Hematopoietic multipotent progenitor cell treated with erythropoietin and hydrocortisone succinate and interleukin-3 and kit ligand, for 17 days (in vitro differentiated cells): Measurements from ENCODE around the gene CLEC16A.

ENCODE experiments used
- DNase-seq: peaks from one replicate; pipeline ENCODE4 v3.0.0-alpha.2; 2015; ENCODE audit warnings: low spot score

CLEC16A gene

DNA sequence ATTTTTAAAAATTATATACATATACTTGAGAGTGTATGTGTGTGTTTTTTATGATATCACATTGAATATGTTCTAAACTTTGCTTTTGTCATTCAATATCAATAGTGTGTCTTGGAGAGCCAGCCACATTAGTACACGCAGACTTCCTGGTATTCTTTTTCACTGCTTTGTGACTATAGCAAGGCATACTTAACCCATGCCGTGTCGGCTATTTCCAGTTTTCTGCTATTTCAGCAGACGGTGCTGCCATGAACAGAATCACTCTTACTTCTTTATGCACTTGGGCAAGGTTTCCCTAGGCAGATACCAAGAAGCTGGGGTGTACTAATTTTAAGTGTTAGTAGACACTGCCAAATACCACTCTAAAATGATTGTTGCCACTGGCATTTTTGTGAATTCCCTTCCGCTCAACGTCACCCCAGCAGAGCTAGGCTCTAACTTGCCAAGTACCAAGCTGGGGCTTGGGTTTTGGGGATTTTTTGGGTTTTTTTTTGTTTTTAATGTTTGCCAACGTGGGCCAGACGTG is 176.8 kb downstream of the CLEC16A start:
- no peak for DNase-seq

DNA sequence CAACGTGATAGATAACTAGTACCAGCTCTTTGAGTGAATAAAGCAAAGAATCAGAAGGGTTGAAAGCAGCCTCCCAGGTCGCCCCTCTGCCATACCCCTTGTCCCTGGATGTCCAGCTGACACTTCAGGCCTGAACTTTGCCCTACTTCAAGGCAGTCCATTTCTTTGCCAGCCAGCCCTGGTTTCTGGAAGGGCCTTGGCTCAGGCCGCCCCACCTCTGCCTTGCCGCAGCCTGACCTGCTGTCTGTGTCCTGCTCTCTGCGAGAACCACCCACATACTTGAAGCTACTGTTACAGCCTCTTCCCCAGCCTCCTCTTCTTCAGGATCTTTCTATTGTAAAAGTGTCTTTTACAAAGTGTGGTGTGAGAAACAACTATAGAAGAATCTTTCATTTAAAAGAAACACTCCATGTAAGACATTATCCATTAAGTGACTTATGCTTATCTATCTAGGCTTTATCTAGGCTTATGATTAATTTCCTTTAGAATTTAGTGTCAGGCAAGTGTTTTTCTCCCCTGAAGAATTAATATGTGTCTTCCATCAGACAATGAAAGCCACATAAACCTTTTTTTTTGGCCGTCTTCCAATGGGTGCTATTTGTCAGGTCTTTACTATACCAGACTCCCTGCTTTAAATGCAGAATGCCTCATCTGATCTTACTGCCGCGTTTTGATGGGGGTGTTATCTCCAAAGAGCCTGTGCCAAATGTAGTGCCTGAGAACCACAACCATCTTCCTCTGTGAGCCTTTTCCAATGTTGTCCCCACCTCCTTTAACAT is 177.7 kb downstream of the CLEC16A start:
- DNase-seq: no peak

DNA sequence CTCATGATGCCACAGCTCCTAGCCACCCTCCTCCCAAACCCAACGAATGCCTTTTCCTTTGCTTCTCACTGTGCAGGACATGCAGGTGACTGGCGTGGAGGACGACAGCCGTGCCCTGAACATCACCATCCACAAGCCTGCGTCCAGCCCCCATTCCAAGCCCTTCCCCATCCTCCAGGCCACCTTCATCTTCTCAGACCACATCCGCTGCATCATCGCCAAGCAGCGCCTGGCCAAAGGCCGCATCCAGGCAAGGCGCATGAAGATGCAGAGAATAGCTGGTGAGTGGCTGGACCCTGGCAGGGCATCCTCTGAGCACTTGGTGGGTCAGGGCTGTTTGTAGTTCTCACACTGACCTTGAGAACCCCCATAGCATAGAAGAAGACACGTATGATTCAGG is 179.3 kb downstream of the CLEC16A start:
- DNase-seq: no peak

DNA sequence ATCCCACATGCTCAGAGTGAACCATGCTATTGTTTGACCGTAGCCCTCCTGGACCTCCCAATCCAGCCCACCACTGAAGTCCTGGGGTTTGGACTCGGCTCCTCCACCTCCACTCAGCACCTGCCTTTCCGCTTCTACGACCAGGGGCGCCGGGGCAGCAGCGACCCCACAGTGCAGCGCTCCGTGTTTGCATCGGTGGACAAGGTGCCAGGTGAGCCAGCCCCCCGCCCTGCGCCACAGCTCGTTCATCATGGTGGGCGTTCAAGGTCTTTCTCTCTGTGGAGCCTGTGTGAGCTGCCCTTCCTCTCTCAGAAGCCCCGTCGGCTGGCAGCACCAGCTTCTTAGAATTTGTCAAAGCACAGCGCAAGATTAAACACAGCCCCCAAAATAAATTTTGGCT is 181.6 kb downstream of the CLEC16A start:
- no peak for DNase-seq

DNA sequence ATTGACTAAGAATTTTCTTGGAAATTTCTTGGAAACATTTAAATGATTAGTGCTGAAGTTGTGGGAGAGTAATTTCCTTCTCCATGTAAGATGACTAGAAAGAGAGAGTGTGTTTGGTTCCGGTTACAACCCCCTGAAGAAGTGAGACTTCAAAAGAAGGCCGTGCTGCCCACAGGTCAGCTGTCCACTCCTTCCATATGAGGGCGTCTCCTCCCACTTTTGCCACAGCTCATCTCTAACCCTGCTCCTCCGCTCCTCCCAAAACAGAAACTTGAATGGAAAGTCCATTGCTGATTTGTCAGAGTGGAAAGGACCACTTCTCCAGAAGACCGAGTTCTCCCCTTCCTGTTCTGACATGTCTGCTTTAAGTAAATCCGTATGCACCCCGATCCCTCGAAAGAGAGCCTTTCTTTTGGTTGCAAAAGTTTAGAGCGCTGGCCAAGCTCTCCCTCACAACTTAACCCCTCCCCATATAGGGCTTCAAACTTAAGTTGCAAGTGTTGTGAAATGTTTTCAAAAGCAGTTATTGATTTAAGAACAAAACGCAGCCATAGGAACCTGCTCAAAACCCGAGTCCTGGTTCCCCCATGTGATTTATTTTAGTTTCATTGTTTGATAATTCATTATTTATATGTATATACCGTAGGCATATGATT is 182.2 kb downstream of the CLEC16A start:
- DNase-seq: no peak

DNA sequence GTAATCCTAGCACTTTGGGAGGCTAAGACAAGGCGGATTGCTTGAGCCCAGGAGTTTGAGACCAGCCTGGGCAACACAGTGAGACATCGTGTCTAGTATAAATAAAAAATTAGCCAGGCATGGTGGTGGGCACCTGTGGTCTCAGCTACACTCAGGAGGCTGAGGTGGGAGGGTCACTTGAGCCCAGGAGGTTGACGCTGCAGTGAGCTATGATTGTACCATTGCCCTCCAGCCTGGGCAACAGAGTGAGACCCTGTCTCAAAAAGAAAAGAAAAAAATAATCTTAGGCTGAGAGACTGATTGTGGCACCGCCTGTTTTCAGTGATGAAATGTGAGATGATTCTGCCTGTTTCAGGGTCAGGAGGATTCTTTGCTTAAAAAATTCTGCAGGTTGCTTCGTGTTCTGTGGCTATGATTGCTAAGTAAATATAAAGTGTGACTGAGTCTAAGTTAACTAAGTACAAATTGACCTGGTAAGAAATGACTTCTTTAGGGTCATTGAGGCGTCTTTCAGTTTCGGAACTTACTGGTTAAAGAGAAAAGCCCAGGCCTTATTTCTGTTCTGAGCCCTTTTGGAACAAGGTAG is 183.3 kb downstream of the CLEC16A start:
- no peak for DNase-seq

DNA sequence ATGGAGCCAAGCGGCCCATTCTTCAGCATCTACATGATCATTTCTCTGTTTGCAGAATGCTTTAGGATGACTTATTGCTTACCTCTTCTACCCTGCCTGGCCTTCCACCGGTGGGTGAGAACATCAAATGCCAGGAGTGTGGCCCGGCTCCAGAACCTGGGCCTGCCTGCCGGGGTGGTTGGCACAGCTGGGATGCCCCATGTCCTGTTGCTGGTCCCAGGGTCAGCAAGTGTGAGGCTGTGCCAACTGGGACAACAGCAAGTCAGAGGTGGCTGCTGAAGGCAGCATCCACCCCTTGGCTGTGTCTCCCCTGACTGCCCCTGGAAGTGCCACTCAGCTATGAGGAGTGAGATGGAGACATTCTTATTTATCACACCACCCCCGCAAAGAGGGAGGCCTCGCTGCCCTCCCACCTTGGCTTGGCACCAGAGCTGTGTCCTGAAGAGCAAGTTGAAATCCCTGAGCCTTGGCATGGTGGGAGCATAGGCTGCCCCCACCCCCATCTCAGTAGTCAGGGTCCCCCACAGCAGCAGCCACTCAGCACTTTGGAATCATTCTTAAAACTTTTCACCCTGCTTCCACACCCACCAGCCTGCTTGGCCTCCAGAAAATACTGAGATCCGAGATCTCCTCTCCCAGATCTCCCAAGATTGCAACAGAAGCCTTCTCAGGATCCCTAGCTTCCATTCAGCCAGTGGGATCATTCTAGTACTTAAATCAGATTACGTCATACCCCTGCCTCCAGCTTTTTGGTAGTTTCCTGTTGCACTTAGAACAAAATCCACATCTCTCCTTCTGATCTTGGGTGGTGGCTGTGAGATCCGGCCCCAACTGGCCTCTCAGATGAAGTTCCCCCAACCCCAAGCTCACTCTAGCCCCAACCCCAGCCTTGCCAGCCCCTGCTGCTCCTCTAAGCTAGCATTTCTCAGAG is 184.1 kb downstream of the CLEC16A start:
- no peak for DNase-seq

DNA sequence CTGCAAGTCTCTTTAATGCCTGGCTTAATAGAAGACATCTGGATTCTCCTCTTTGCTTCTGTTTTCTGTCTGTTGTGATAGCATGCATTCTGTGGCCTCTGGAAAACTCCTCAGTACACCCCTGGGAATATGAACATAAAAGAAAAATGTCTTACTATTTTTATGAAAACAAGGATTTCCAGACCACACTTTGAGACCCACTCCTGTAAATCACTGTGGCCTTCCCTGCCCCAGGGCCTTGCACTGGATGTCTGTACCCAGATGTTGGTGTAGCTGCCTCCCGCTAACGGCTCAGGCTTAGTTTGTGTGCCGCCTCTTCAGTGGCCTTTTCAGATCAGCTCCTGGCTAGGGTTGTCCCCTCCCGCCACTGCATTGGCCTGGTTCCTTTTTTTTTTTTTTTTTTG is 185.0 kb downstream of the CLEC16A start:
- DNase-seq: no peak

DNA sequence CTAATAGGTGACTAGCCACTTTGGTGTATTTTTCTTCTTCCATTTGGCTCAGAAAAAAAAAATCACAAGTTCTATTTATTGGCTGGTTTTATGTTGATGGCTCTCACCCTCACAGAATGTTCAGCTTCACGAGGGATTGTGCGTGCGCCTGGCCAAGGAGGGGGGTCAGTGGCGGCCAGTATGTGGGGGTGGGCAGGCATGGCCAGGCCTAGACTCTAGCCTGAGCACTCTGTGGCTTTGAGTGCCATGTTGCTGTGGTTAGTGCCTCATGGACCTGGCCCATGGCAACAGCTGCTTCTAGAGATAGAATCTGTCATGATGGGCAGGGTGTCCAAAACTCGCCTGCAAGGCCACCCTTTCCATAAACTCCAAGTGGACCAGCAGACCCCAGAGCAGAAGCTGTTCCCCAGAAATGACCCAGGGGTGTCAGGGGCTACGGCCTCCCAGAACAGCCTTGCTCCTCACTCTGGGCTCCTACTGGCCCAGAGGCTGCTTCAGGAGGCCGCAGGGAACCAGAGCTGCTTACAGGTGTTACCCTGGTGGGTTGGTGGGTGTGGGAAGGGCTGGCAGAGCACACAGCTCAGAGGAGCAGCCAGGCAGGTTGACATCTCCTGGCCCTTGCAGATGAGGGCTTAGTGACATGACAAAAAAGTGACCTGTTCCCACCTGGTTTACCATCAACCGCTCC is 186.8 kb downstream of the CLEC16A start:
- no peak for DNase-seq

DNA sequence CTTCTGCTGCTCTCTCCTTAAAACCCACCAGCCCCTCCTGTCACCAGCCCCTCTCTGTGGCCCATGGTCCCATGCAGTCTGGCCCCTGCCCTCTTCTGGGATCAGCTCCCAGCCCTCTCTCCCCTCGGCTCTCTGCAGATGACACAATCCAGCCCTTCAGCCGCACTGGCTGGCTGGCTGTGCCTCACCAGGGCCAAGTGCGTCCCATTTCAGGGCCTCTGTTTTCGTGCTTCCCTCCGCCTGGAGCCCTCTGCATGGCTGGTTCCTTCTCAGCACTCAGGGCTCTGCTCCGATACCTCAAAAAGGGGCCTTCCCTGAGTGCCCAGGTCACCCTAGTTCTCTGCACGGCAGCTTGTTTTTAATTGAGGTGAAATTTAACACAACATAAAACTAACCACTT is 187.3 kb downstream of the CLEC16A start:
- DNase-seq: no peak

DNA sequence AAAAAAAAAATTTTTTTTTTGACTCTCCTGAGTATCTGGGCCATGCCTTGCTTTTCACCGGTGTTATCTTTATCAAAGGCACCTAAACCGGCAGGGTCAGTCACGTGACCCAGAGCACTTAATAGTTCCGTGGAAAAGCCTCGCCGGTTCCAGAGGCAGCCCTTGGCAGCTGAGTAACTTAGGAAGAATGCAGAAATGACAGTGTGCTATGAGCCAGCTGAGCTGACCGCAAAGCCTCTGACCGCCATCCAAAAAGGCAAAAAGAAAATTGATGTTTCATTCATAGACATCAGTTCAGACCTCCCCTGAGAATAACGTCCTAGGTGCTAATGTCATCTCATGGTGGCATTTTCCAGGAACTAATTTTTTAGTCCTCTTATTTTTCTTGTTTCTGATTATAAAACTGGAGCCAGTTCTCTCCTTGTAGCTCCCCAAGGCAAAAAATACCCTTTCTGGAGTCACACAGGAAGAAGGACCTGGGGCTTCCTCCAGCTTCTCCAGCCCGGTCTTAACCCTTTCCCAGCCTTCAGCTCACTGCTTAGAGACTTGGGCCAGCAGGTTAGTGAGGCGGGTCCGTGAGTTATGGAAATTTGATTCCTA is 189.1 kb downstream of the CLEC16A start:
- DNase-seq: no peak

DNA sequence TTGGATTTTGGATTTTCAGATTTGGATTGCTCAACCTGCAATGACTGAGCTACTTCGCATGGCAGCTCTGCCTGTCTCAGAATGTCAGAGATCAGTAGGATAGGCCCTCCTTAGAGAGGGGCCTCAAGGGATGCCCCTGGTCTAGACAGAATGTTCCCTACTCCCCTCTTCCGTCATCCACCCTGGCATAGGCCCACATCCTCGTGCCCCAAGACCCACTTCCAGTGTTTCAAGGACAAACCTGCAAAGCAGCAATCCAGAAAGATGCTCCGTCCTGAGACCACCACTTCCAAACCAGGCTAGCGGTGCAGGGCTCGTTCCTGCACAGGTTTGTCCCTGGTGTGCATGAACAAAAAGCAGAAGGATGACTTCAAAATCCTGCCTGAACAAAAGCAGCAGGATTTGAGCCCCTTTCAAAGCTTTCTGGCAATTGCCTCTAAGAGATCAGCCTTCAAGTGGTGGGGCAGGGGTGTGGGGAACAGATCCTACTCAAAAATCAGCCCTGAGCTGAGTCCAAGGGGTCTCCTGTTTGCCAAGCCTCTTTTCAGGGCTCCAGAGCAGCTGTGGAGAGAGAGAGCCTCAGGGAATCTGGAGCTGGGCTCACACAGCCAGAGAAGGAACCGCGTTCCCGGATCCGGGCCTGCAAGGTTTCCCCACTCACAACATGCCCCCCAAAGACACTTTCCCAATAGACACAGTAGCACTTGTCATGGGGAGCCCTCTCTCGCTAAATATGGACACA is 190.5 kb downstream of the CLEC16A start:
- DNase-seq: no peak

DNA sequence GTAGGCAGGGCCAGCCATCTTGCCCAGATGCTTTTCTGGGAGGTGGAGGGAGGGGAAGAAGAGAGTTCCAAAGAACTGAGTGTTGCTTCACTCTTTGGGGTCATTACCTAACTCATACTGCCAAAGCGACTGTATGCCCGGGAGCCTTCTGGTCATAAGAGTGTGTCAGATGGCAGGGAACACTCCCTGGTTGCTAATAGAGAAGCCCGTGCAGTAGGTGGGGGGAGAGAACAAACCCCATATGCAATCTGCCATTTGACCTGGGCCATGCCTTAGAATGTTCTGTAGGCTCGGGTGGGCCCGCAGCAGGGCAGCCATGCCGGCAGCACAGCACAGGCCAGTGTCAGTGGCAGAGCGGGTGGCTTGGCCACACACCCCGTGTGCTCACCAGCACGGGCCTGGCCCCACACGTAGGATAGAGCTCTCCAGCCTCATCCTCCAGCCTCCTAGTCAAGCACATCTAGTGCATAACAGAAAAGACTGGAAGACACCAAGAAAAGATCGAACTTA is 191.2 kb downstream of the CLEC16A start:
- DNase-seq: no peak

DNA sequence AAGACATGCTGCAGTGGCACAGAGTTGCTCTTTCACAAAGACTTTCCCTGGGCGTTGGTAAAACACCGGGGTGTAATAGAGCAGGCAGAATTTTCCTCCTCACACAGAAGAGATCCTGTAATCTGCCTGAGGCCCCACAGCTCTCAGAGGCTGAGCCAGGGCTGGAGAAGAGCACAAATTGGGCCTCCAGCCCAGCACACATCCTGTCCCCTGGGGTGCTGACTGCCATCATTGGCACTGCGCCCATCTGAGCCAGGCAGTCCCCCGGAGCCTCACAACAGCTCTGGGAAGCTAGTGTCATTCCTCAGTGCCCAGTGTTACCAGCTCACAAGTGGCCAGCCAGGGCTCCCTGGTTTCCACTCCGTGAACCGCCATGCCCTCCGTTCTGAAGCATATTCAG is 192.2 kb downstream of the CLEC16A start:
- DNase-seq: no peak

DNA sequence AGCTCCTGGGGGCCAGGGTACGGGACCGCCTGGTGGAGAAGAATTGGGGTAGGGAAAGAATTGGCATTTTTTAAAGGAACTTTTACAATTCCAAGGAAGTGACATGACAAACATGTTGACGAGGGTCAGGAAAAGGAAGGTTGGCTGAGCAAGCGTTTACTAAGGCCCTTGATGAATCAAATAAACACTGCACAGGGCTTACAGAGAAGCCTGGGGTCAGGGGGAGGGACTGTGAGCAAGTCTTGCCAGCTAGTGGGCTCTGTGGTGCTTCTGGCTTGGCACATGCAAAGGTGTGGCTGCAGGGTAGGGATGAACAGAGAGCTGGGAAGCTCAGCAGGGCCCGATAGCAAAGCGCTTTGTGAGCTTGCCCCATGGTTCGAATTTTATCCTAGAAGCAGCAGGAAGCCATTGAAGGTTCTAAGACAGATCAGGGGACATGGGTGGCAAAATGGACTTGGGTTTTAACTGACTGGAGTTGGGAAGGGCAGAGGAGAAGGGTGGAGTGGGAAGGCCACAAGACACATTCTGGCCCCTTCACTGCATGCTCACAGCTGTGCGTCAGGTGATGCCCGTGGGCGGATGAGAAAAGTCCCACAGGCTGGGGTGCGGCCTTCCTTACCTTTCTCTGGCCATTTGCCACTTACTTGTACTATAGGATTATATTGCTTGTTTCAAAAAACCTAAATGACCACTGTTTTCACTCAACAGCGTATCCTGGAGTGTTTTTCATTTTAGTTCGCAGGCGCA is 193.8 kb downstream of the CLEC16A start:
- no peak for DNase-seq

DNA sequence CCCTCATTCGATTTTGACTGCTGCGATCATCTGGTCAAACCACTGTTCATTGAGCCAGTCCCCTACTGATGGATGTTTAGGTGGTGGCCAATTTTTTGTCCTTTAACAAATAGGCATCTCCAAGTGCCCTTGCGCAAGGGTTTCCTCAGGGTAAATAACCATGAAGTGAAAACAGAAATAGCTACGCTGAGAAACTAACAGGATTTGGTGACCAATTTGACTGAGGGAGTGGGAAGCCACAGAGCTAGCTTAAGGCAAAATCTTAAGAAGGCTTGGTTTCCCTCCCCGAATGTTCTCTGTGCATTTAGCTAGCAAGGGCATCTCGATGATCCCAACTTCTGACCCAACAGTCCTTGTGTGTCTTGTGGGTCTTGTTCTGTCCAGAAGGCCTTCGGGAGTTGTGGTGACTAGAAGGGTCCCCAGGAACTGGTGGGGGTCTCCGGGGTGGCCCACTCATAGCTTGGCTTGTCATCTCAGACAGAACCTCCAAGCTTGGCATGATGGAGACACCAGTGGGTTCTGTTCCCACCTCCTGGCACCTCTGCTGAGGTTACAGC is 194.5 kb downstream of the CLEC16A start:
- no peak for DNase-seq

DNA sequence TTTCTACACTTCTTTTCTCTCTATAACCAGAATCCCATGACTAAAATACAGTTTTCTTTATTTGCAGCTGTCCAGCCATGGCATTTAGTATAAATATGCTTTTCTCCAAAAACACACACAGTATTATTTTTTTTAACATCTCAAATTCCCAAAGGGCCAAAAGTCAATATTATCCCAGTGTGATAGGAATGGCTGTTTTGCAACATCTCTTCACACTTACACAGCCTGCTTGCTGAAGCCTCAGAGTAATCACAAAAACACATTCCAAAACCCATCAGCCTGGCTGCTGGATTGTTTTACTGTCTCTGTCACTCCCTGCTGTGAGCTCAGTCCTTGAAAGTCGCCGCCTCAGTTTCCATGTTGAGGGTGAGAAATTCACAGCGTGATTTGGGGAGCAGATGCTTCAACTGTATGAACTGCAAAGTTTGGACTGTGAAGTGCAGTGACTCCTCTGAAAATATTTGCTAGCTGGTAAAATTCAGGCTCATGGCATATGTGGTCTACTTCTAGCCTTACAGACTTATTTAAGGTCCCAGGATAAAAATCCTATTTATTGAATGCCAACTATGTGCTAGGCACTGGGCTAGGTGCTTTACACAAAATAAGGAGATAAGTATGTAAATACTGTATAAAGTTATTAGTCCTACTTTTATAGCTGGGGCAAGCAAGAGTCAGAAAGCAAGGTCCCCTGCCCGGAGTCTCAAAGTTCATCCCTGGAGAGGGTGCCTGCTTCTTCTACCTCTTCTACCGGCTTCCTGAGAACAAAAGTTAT is 195.1 kb downstream of the CLEC16A start:
- no peak for DNase-seq

DNA sequence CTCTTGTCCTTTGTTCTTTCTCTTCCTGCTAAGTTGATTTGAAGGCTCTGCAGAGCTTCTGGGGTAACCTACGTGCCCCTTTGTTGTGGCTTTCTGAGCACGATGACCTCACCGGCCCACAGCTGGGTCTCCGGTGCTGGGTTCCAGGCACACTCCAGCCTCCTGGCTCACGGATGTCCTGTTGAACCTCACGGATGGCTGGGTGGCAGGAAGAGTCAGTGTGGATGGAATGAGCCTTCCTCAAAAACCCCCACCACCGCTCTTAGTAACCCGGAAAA is 195.7 kb downstream of the CLEC16A start:
- DNase-seq: no peak

DNA sequence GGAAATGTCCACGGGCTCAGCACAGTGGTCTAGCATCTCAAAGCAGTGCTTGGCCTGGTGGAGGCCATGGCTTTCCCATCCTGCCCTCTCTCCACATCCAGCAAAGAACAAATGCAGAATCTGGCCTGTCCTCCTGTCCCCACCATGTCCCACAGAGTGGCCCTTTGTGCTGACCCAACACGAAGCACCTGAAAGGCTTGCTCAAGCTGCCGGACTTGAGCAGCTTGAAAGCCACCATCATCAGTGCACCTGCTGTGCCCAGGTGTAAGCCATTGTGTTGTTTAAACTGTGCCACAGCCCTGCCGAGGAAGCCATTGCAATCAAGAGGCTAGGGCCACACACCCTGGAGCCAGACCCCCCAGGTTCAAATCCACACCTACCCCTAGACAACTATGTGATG is 196.1 kb downstream of the CLEC16A start:
- no peak for DNase-seq
